GM19455 (cell line): Measurements from ENCODE around the gene CASKIN1.

Experiments used
- ATAC-seq: cut with Tn5 transposase; IDR thresholded peaks from one replicate; pipeline ENCODE4 v1.9.1; 2021; ENCODE audit not compliant: unreplicated experiment

CASKIN1 gene

GRCh38 chr16:2233872-2234812 is 37.7 kb upstream of the CASKIN1 start:
- ATAC-seq, result no peak

- no peak for ATAC-seq
Observed at GRCh38 chr16:2233046-2233775, 36.8 kb upstream of the CASKIN1 start.

GRCh38 chr16:2232094-2232990 is 35.9 kb upstream of the CASKIN1 start:
- no peak for ATAC-seq

GRCh38 chr16:2231016-2231931 is 34.9 kb upstream of the CASKIN1 start:
- ATAC-seq, result no peak

- no peak for ATAC-seq
Observed at GRCh38 chr16:2230376-2230775, 34.0 kb upstream of the CASKIN1 start.

- no peak for ATAC-seq
Observed at GRCh38 chr16:2229632-2230250, 33.3 kb upstream of the CASKIN1 start.

- no peak for ATAC-seq
Observed at GRCh38 chr16:2229091-2229490, 32.7 kb upstream of the CASKIN1 start.

- no peak for ATAC-seq
Observed at GRCh38 chr16:2228161-2228824, 31.9 kb upstream of the CASKIN1 start.

GRCh38 chr16:2226918-2227317 is 30.5 kb upstream of the CASKIN1 start:
- no peak for ATAC-seq

- no peak for ATAC-seq
Observed at GRCh38 chr16:2226245-2226793, 29.9 kb upstream of the CASKIN1 start.

GRCh38 chr16:2223942-2224486 is 27.6 kb upstream of the CASKIN1 start:
- peak; percentile 27 for ATAC-seq

- peak; percentile 86 for ATAC-seq
Observed at GRCh38 chr16:2223221-2223941, 27.0 kb upstream of the CASKIN1 start, which contains the start of gene E4F1. TSS of gene E4F1 (plus strand) at chr16:2223591. CDS start at chr16:2223614, 23 bp downstream.

- no peak for ATAC-seq
Observed at GRCh38 chr16:2216330-2216729, 19.9 kb upstream of the CASKIN1 start.

GRCh38 chr16:2214719-2214968 is 18.2 kb upstream of the CASKIN1 start, which contains the start of gene PGP:
TSS of gene PGP (minus strand) at chr16:2214840. CDS start at chr16:2214777, 63 bp downstream.
- ATAC-seq, result no peak

GRCh38 chr16:2213817-2214718 is 17.7 kb upstream of the CASKIN1 start:
- ATAC-seq, result peak; percentile 20

- no peak for ATAC-seq
Observed at GRCh38 chr16:2212362-2213324, 16.2 kb upstream of the CASKIN1 start.
